SK-N-SH treated with all-trans-retinoic acid at 6 μM for 48 hours (cell line): Measurements from ENCODE around the gene SPP1.
A peak's percentile ranks its signal among the peaks of the same experiment; 100 is the strongest.

Experiments
- ATAC-seq: fragments of 200-7000 bp; cut with Tn5 transposase; 3 replicates; pipeline ENCODE4 v1.9.1; 2020; ENCODE audit warnings: mild to moderate bottlenecking, moderate library complexity
- ARNTL ChIP-seq: fragments of 450-650 bp; formaldehyde crosslinking; IDR thresholded peaks from 2 replicates; pipeline ENCODE4 v1.5.0; 2020; ENCODE audit warnings: low read depth, mild to moderate bottlenecking, moderate library complexity, borderline replicate concordance
- BACH2 ChIP-seq: fragments of 250-450 bp; sonication (Bioruptor Pico); IDR thresholded peaks from 2 replicates; pipeline ENCODE4 v1.9.0; 2021; ENCODE audit warnings: mild to moderate bottlenecking, borderline replicate concordance
- CREB5 ChIP-seq: fragments of 250-450 bp; sonication (Bioruptor Pico); IDR thresholded peaks from 2 replicates; pipeline ENCODE4 v1.5.1; 2020; ENCODE audit warnings: low read depth, mild to moderate bottlenecking, moderate library complexity
- CSDC2 ChIP-seq: fragments of 250-450 bp; sonication (Bioruptor Pico); IDR thresholded peaks from 2 replicates; pipeline ENCODE4 v1.5.0; 2020; ENCODE audit warnings: mild to moderate bottlenecking, moderate library complexity
- CSRNP3 ChIP-seq: fragments of 250-450 bp; sonication (Bioruptor Pico); IDR thresholded peaks from 2 replicates; pipeline ENCODE4 v1.5.1; 2021; ENCODE audit warnings: mild to moderate bottlenecking, moderate library complexity
- ESRRG ChIP-seq: fragments of 250-450 bp; sonication (Bioruptor Pico); IDR thresholded peaks from 2 replicates; pipeline ENCODE4 v1.6.1; 2021; ENCODE audit warnings: mild to moderate bottlenecking
- GLIS3 ChIP-seq: fragments of 250-450 bp; sonication (Bioruptor Pico); IDR thresholded peaks from 2 replicates; pipeline ENCODE4 v1.5.0; 2020; ENCODE audit warnings: mild to moderate bottlenecking, moderate library complexity
- POU6F1 ChIP-seq: fragments of 250-450 bp; sonication (Bioruptor Pico); IDR thresholded peaks from 2 replicates; pipeline ENCODE4 v1.8.0; 2021; ENCODE audit warnings: low read depth, mild to moderate bottlenecking, moderate library complexity, borderline replicate concordance
- SNAI2 ChIP-seq: fragments of 250-450 bp; sonication (Bioruptor Pico); IDR thresholded peaks from 2 replicates; pipeline ENCODE4 v1.5.0; 2020; ENCODE audit warnings: mild to moderate bottlenecking, moderate library complexity
- TCF4 ChIP-seq: fragments of 250-450 bp; sonication (Bioruptor Pico); IDR thresholded peaks from 2 replicates; pipeline ENCODE4 v1.8.0; 2021; ENCODE audit warnings: mild to moderate bottlenecking, moderate library complexity, borderline replicate concordance
- TOX ChIP-seq: fragments of 250-450 bp; sonication (Bioruptor Pico); IDR thresholded peaks from 2 replicates; pipeline ENCODE4 v1.8.0; 2021; ENCODE audit warnings: mild to moderate bottlenecking, moderate library complexity, borderline replicate concordance
- ZC3H10 ChIP-seq: fragments of 250-450 bp; sonication (Bioruptor Pico); IDR thresholded peaks from 2 replicates; pipeline ENCODE4 v1.5.1; 2021; ENCODE audit warnings: mild to moderate bottlenecking, moderate library complexity
- ZFP3 ChIP-seq: fragments of 250-450 bp; sonication (Bioruptor Pico); IDR thresholded peaks from 2 replicates; pipeline ENCODE4 v1.5.0; 2020; ENCODE audit warnings: mild to moderate bottlenecking, moderate library complexity
- ZNF565 ChIP-seq: fragments of 450-650 bp; formaldehyde crosslinking; conservative IDR thresholded peaks from 2 replicates; pipeline ENCODE4 v1.5.0; 2020; ENCODE audit warnings: low read depth, mild to moderate bottlenecking, moderate library complexity
- ZNF70 ChIP-seq: fragments of 450-650 bp; formaldehyde crosslinking; IDR thresholded peaks from 2 replicates; pipeline ENCODE4 v1.5.0; 2020; ENCODE audit warnings: mild to moderate bottlenecking, moderate library complexity
- TF ChIP-seq, protein P1 (sequence below): fragments of 250-450 bp; sonication (Bioruptor Pico); IDR thresholded peaks from 2 replicates; pipeline ENCODE4 v1.5.0; 2020; ENCODE audit warnings: mild to moderate bottlenecking, moderate library complexity
- TF ChIP-seq, protein P2 (sequence below): fragments of 250-450 bp; sonication (Bioruptor Pico); IDR thresholded peaks from 2 replicates; pipeline ENCODE4 v1.8.0; 2020; ENCODE audit warnings: mild to moderate bottlenecking, moderate library complexity, borderline replicate concordance

SPP1 gene

DNA sequence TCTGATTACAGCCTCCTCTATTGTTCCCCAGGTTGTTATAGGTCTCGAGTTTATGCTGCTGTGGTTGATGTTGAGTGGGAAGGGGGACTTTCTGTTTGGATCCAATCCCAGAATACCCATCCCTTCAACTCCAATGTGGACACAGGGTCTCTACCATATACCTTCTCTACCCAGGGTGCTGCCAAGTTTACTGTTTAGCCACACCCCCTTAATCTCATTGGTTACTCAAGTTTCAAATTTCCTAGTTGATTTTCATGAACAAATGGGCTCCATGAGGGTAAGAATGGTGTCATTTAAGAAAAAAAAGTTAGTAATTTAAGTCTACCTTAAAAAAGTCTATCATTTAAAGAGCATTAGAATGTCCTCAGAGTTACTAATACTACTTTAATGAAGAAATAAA, 3.6 kb upstream of the SPP1 start:
- no peak for TF ChIP-seq ZFP3 (CRISPR knock-in tag)
- no peak for TF ChIP-seq CSDC2 (CRISPR knock-in tag)
- no peak for TF ChIP-seq ZC3H10 (CRISPR knock-in tag)
- no peak for ATAC-seq

DNA sequence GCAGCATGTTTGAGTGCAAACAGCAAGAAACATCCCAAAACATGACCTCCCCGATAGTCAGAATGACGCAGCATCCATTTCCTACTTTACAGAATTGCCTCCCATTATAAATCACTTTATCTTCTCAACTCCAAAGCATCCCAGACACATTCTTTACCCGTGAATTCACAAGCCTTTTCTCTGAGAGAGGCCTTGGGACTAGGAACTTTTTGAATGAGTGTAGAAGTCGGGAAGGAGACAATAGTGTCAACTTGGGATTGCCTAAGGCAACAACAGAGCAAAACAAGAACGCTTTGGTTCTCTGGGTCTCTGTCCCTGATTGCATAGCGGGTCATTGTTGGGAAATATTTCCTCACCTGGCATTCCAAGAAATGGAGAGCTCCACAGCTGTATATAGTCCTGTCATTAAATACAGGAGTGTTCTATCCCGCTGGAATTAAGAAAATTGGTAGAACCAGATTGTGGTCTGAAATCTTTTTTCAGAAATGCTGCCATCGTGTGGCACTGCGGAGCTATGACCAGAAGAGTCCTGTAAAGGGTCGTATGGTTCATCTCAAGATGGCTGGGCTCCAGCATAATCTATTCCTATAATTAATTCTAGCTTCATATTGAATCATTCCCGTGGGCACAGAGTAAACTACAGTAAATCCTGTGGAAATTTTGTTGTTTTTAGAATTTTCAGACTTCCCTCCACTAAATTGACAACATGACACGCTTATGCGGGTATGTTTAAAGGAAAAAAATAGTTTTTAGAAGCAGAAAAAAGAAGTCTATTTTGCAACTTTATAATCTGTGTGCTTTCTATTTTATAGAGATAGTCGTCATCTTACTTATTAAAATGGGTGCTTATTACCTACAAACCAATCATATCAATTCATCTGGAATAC, 2.0 kb upstream of the SPP1 start:
- peak; percentile 93 for ATAC-seq
- TF ChIP-seq GLIS3 (CRISPR knock-in tag): no peak
- TF ChIP-seq ZC3H10 (CRISPR knock-in tag): no peak
- TF ChIP-seq ZNF565 (CRISPR knock-in tag): no peak
- TF ChIP-seq ZNF70: no peak
- no peak for TF ChIP-seq TCF4 (CRISPR knock-in tag)
- no peak for TF ChIP-seq TOX (CRISPR knock-in tag)
- no peak for TF ChIP-seq ESRRG (CRISPR knock-in tag)

DNA sequence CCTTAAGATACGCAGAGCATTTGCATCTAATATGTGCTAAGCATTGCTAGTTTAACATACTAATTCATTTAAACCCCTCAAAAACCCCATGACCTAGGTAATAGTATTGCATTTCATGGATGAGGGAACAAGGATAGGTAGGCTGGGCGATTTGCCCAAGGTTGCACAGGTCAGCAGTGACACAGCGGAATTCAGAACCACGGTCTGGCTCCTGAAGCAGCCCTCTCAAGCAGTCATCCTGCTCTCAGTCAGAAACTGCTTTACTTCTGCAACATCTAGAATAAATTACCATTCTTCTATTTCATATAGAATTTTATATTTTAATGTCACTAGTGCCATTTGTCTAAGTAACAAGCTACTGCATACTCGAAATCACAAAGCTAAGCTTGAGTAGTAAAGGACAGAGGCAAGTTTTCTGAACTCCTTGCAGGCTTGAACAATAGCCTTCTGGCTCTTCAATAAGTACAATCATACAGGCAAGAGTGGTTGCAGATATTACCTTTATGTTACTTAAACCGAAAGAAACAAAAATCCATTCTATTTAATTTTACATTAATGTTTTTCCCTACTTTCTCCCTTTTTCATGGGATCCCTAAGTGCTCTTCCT, 555 bp upstream of the SPP1 start:
- TF ChIP-seq ESRRG (CRISPR knock-in tag) (no peak), POU6F1 (CRISPR knock-in tag) (no peak), ZNF70 (no peak), ZNF565 (CRISPR knock-in tag) (no peak), TOX (CRISPR knock-in tag) (no peak)
- TF ChIP-seq, protein P1, sequence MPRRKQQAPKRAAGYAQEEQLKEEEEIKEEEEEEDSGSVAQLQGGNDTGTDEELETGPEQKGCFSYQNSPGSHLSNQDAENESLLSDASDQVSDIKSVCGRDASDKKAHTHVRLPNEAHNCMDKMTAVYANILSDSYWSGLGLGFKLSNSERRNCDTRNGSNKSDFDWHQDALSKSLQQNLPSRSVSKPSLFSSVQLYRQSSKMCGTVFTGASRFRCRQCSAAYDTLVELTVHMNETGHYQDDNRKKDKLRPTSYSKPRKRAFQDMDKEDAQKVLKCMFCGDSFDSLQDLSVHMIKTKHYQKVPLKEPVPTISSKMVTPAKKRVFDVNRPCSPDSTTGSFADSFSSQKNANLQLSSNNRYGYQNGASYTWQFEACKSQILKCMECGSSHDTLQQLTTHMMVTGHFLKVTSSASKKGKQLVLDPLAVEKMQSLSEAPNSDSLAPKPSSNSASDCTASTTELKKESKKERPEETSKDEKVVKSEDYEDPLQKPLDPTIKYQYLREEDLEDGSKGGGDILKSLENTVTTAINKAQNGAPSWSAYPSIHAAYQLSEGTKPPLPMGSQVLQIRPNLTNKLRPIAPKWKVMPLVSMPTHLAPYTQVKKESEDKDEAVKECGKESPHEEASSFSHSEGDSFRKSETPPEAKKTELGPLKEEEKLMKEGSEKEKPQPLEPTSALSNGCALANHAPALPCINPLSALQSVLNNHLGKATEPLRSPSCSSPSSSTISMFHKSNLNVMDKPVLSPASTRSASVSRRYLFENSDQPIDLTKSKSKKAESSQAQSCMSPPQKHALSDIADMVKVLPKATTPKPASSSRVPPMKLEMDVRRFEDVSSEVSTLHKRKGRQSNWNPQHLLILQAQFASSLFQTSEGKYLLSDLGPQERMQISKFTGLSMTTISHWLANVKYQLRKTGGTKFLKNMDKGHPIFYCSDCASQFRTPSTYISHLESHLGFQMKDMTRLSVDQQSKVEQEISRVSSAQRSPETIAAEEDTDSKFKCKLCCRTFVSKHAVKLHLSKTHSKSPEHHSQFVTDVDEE (CRISPR knock-in tag): no peak
- no peak for ATAC-seq

DNA sequence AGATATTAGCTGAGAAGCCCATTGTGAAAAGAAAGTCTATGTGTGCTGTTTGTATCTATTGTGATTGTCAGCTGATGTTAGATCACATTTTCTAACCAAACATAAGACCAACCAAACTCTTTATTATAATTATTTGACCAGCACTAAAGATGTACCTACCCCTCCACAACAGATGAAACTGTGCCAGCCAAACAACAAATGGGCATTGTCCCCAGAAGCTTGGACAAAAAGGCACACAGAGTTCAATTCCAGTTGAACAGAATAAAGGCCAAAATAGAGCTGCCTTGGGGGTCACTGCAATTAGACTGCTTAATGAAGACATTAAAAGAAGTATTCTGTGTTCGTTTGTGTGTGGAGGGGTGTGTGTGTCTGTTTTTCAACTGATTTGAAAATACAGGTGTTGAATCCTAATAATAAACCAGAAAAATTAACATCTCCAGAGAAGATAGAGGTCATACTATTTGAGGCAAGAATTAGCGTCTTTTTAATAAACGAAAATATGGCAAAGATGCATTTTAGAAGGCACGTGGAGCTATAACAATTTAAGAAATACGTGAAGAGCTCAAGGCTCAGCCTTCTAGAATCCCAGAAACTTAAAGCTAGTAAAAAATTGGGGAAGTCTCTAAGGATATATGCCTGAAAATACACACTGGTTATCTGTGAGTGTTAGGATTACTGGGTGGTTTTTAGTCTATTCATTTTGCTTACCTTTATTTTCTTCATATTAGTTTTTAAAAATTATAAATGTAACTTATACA, 2.2 kb downstream of the SPP1 start:
- ATAC-seq: no peak
- TF ChIP-seq ESRRG (CRISPR knock-in tag) (no peak), SNAI2 (no peak), TOX (CRISPR knock-in tag) (no peak), GLIS3 (CRISPR knock-in tag) (no peak), CREB5 (CRISPR knock-in tag) (no peak), BACH2 (CRISPR knock-in tag) (no peak), ZNF70 (no peak), POU6F1 (CRISPR knock-in tag) (no peak), CSRNP3 (CRISPR knock-in tag) (no peak), ARNTL (CRISPR knock-in tag) (no peak), ZC3H10 (CRISPR knock-in tag) (no peak)
- TF ChIP-seq, protein P1 (CRISPR knock-in tag): no peak
- TF ChIP-seq, protein P2, sequence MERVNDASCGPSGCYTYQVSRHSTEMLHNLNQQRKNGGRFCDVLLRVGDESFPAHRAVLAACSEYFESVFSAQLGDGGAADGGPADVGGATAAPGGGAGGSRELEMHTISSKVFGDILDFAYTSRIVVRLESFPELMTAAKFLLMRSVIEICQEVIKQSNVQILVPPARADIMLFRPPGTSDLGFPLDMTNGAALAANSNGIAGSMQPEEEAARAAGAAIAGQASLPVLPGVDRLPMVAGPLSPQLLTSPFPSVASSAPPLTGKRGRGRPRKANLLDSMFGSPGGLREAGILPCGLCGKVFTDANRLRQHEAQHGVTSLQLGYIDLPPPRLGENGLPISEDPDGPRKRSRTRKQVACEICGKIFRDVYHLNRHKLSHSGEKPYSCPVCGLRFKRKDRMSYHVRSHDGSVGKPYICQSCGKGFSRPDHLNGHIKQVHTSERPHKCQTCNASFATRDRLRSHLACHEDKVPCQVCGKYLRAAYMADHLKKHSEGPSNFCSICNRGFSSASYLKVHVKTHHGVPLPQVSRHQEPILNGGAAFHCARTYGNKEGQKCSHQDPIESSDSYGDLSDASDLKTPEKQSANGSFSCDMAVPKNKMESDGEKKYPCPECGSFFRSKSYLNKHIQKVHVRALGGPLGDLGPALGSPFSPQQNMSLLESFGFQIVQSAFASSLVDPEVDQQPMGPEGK: no peak
